IMR-90 (cell line): ENCODE measurements around the gene AMN.

Experiments used
- CEBPB ChIP-seq: IDR thresholded peaks from 2 replicates; pipeline ENCODE4 v1.6.1; 2012; ENCODE audit warnings: low read depth, low read length, improper control_type of control experiment
- CHD1 ChIP-seq: IDR thresholded peaks from 2 replicates; pipeline ENCODE4 v1.6.1; 2012; ENCODE audit warnings: low read depth, low read length, improper control_type of control experiment
- MAFK ChIP-seq: IDR thresholded peaks from 2 replicates; pipeline ENCODE4 v1.6.1; 2012; ENCODE audit warnings: low read depth, low read length, improper control_type of control experiment
- NFE2L2 ChIP-seq: fragments of 150-350 bp; IDR thresholded peaks from 2 replicates; pipeline ENCODE4 v1.6.1; 2016; ENCODE audit warnings: low read depth, mild to moderate bottlenecking, low read length
- POLR2A ChIP-seq: IDR thresholded peaks from 2 replicates; pipeline ENCODE4 v1.6.1; 2012; ENCODE audit warnings: mild to moderate bottlenecking, low read depth, low read length
- RAD21 ChIP-seq: IDR thresholded peaks from 2 replicates; pipeline ENCODE4 v1.6.1; 2012; ENCODE audit warnings: low read length, improper control_type of control experiment
- RCOR1 ChIP-seq: IDR thresholded peaks from 2 replicates; pipeline ENCODE4 v1.6.1; 2012; ENCODE audit warnings: mild to moderate bottlenecking, low read length, improper control_type of control experiment; ENCODE audit not compliant: insufficient replicate concordance
- RFX5 ChIP-seq: IDR thresholded peaks from 2 replicates; pipeline ENCODE4 v1.8.0; 2012; ENCODE audit warnings: low read depth, mild to moderate bottlenecking, low read length, moderate library complexity
- SMC3 ChIP-seq: fragments of 150-350 bp; IDR thresholded peaks from 2 replicates; pipeline ENCODE4 v1.6.1; 2016; ENCODE audit warnings: low read depth, mild to moderate bottlenecking, antibody characterized with exemption, low read length, moderate library complexity
- TF ChIP-seq, protein P1 (sequence below): conservative IDR thresholded peaks from 2 replicates; pipeline ENCODE4 v1.5.1; 2012; ENCODE audit warnings: mild to moderate bottlenecking, low read depth, low read length, improper control_type of control experiment

DNA sequence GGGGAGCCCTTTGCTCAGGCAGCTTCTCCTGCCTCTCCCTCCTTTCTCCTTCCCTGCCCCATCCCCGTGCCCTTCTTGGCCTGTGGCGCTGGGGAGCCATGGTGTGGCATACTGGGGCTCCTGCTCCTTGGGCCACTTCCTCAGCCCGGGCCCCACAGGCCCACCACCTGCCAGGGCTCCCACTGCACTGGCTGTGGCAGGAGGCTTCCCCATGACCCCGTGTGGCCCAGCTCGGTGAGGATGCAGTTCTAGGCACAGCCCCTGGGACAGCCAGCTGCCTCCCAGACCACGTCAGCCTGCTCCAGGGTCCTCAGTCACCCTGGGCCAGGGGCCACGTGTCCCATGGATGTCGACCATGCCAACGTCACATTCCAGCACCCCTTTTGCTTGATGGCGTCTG lies 13.0 kb upstream of the AMN start:
- TF ChIP-seq, protein P1, sequence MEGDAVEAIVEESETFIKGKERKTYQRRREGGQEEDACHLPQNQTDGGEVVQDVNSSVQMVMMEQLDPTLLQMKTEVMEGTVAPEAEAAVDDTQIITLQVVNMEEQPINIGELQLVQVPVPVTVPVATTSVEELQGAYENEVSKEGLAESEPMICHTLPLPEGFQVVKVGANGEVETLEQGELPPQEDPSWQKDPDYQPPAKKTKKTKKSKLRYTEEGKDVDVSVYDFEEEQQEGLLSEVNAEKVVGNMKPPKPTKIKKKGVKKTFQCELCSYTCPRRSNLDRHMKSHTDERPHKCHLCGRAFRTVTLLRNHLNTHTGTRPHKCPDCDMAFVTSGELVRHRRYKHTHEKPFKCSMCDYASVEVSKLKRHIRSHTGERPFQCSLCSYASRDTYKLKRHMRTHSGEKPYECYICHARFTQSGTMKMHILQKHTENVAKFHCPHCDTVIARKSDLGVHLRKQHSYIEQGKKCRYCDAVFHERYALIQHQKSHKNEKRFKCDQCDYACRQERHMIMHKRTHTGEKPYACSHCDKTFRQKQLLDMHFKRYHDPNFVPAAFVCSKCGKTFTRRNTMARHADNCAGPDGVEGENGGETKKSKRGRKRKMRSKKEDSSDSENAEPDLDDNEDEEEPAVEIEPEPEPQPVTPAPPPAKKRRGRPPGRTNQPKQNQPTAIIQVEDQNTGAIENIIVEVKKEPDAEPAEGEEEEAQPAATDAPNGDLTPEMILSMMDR = no peak
- no peak for TF ChIP-seq POLR2A
- TF ChIP-seq RFX5 = no peak
- no peak for TF ChIP-seq SMC3
- TF ChIP-seq RAD21 = no peak
- TF ChIP-seq MAFK = no peak
- no peak for TF ChIP-seq NFE2L2
- no peak for TF ChIP-seq CEBPB
- no peak for TF ChIP-seq RCOR1
- no peak for TF ChIP-seq CHD1
